ENCODE data around the gene UPF1.

The UPF1 gene

GRCh38 chr19:18875726-18876125 is 44.0 kb downstream of the UPF1 start:
- DNase-seq (ENCODE audit: low read depth in 2 of 2), result no peak

GRCh38 chr19:18876865-18877264 is 45.1 kb downstream of the UPF1 start:
- DNase-seq (ENCODE audit: low read depth in 2 of 2), result no peak

- DNase-seq (ENCODE audit: low read depth in 2 of 2), result no peak
These were observed 46.5 kb downstream of the UPF1 start for GRCh38 chr19:18878058-18878797.

- no peak for DNase-seq (ENCODE audit: low read depth in 2 of 2)
These were observed 47.3 kb downstream of the UPF1 start for GRCh38 chr19:18878858-18879578.

- DNase-seq (ENCODE audit: low read depth in 2 of 2), result no peak
These were observed 48.0 kb downstream of the UPF1 start for GRCh38 chr19:18879579-18880373.

GRCh38 chr19:18881491-18881890 is 49.7 kb downstream of the UPF1 start:
- no peak for DNase-seq (ENCODE audit: low read depth in 2 of 2)

GRCh38 chr19:18883526-18884304 is 52.0 kb downstream of the UPF1 start:
- DNase-seq (ENCODE audit: low read depth in 2 of 2), result no peak

- no peak for DNase-seq (ENCODE audit: low read depth in 2 of 2)
These were observed 55.2 kb downstream of the UPF1 start for GRCh38 chr19:18886972-18887371.

- no peak for DNase-seq (ENCODE audit: low read depth in 2 of 2)
These were observed 58.4 kb downstream of the UPF1 start for GRCh38 chr19:18889949-18890745.

GRCh38 chr19:18893587-18894253 is 62.0 kb downstream of the UPF1 start:
- DNase-seq (ENCODE audit: low read depth in 2 of 2), result no peak

- DNase-seq (ENCODE audit: low read depth in 2 of 2), result no peak
These were observed 62.7 kb downstream of the UPF1 start for GRCh38 chr19:18894254-18895037.

- no peak for DNase-seq (ENCODE audit: low read depth in 2 of 2)
These were observed 63.5 kb downstream of the UPF1 start for GRCh38 chr19:18895038-18895823.

GRCh38 chr19:18895824-18896341 is 64.1 kb downstream of the UPF1 start, which contains the start of gene CERS1:
CERS1 (minus strand) TSS chr19:18896158; CDS start chr19:18896072, 86 bp downstream.
- DNase-seq (ENCODE audit: low read depth in 2 of 2), result no peak

- no peak for DNase-seq (ENCODE audit: low read depth in 2 of 2)
These were observed 64.7 kb downstream of the UPF1 start for GRCh38 chr19:18896421-18896841.

GRCh38 chr19:18897094-18898029 is 65.6 kb downstream of the UPF1 start:
- no peak for DNase-seq (ENCODE audit: low read depth in 2 of 2)

GRCh38 chr19:18898081-18898606 is 66.4 kb downstream of the UPF1 start:
- no peak for DNase-seq (ENCODE audit: low read depth in 2 of 2)

All from stimulated activated CD8-positive, alpha-beta memory T cell treated with anti-CD3 and anti-CD28 coated beads, Interleukin-15, amount 100 ng/mL, for 4 hours (primary cell).